Measurements from ENCODE around the gene PCDH9. TPM values are rescaled to one million over a fixed set of nuclear protein-coding genes. Genes with fewer than 3 reads are reported as not detected.

PCDH9 gene
- total and polyA plus RNA-seq, 2 of the 13 experiments (the other 11 are each of a cell fraction or from before 2014, with no cell fraction given) = 0.09 TPM; not detected in 1

DNA sequence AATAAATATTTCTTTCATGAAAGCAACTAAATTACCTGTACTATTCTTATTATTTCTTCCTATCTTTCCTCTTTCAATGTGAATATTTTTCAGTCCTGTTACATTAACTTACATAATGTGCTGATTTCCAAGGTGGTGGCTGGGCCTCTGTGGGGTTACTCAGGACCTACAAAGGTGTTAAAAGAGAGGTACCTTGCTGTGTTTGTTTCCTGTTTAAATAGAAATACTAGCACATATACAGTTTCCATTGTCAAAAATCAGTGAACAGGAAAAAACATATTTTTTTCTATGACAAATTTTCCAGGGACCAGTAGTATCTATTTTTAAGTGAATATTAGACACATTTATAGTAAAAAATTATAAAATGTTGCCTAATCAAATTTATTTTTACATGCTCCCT, 8.7 kb upstream of the PCDH9 start:
- H2AFZ ChIP-seq (ENCODE audit: low read length) = no peak overlapping the region
- in situ Hi-C loops (cut with HindIII; ENCODE audit: extremely low pct_ligation_motif_present, low pct_unique_long_range_greater_than_20kb) = loop anchor here (25.0 kb wide), 2 partner anchors 1327 to 1602 kb away; no protein-coding TSS in a partner anchor
- FAIRE-seq = no peak
- intact Hi-C loops (cut with micrococcal nuclease; ENCODE audit: unreplicated experiment) = loop anchor here (1.0 to 5.0 kb wide), 3 partner anchors 621 to 1582 kb away; no protein-coding TSS in a partner anchor
- H3K36me3 ChIP-seq (replicated peaks in 1 of 2; ENCODE audit: control insufficient read depth in 1 of 2, insufficient read depth in 2 of 2, low read length in 2 of 2) = no peaks in the 10 kb centered on the region
- no peak for DNase-seq (ENCODE audit: low spot score)
- no peak overlapping the region for H3K27ac ChIP-seq (ENCODE audit: extremely low read length, insufficient read depth, low read length)
- no peak overlapping the region for H3K4me3 ChIP-seq (replicated peaks in 1 of 3; ENCODE audit: insufficient read depth in 1 of 3, low read depth in 2 of 3, low read length in 3 of 3)
- no peak overlapping the region for H3K9ac ChIP-seq (ENCODE audit: insufficient read depth, low read depth, low read length)
- CTCF ChIA-PET (ENCODE audit: low intra/inter-chr PET ratio, low total read pairs) = interaction anchor here (1.5 kb wide), 2 partner anchors 620 to 1582 kb away, joined by 3 to 4 read pairs; no protein-coding TSS in a partner anchor
- H3K27me3 ChIP-seq (ENCODE audit: control insufficient read depth in 1 of 2, insufficient read depth in 2 of 2, low read length in 2 of 2) = no peaks in the 10 kb centered on the region
- no peaks in the 10 kb centered on the region for H3K9me3 ChIP-seq (ENCODE audit: low read length)
- H3K4me1 ChIP-seq (ENCODE audit: insufficient read depth, low read length) = no peaks in the 10 kb centered on the region
- no peaks in the 10 kb centered on the region for H4K20me1 ChIP-seq (ENCODE audit: insufficient read depth, low read length)
- no TSS peak for BruUV-seq (replicated peaks)
- POLR2A ChIA-PET = no interaction called here
- no peak overlapping the region for H3K4me2 ChIP-seq (ENCODE audit: low read depth, low read length)
- no peak for ATAC-seq
- H3K79me2 ChIP-seq (ENCODE audit: insufficient read depth, low read length) = no peaks in the 10 kb centered on the region
- TF ChIP-seq ZNF430 (CRISPR knock-in tag; IDR thresholded peaks at IDR 0.05) = no peak
- TF ChIP-seq ZNF33A (CRISPR knock-in tag; IDR thresholded peaks at IDR 0.05; ENCODE audit: borderline replicate concordance) = no peak
- TF ChIP-seq, protein P1, sequence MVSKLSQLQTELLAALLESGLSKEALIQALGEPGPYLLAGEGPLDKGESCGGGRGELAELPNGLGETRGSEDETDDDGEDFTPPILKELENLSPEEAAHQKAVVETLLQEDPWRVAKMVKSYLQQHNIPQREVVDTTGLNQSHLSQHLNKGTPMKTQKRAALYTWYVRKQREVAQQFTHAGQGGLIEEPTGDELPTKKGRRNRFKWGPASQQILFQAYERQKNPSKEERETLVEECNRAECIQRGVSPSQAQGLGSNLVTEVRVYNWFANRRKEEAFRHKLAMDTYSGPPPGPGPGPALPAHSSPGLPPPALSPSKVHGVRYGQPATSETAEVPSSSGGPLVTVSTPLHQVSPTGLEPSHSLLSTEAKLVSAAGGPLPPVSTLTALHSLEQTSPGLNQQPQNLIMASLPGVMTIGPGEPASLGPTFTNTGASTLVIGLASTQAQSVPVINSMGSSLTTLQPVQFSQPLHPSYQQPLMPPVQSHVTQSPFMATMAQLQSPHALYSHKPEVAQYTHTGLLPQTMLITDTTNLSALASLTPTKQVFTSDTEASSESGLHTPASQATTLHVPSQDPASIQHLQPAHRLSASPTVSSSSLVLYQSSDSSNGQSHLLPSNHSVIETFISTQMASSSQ (IDR thresholded peaks at IDR 0.05; ENCODE audit: low read depth) = no peak
- TF ChIP-seq, protein P1 (CRISPR knock-in tag; IDR thresholded peaks at IDR 0.05; ENCODE audit: borderline replicate concordance) = no peak
- TF ChIP-seq NONO (IDR thresholded peaks at IDR 0.05) = no peak
- no peak for TF ChIP-seq NONO (CRISPR knock-in tag; conservative IDR thresholded peaks at IDR 0.05)
- no peak for TF ChIP-seq MED8 (CRISPR knock-in tag; IDR thresholded peaks at IDR 0.05; ENCODE audit: insufficient replicate concordance)
- TF ChIP-seq THRA (CRISPR knock-in tag; IDR thresholded peaks at IDR 0.05; ENCODE audit: borderline replicate concordance) = no peak
- no peak for TF ChIP-seq AFF4 (CRISPR knock-in tag; IDR thresholded peaks at IDR 0.05)
- TF ChIP-seq SKIL (CRISPR knock-in tag; IDR thresholded peaks at IDR 0.05; ENCODE audit: borderline replicate concordance) = no peak
- no peak for TF ChIP-seq ZNF343 (CRISPR knock-in tag; IDR thresholded peaks at IDR 0.05)
- no peak for TF ChIP-seq HMG20A (CRISPR knock-in tag; IDR thresholded peaks at IDR 0.05; ENCODE audit: borderline replicate concordance)
- no peak for TF ChIP-seq GZF1 (CRISPR knock-in tag; IDR thresholded peaks at IDR 0.05)
- TF ChIP-seq ZNF577 (CRISPR knock-in tag; IDR thresholded peaks at IDR 0.05; ENCODE audit: borderline replicate concordance, low read depth) = no peak
